Ureter (tissue), 1 donor: ENCODE results near the gene HCCS. TPM values are rescaled to one million over a fixed set of nuclear protein-coding genes. Genes with fewer than 3 reads are reported as not detected.

Experiments used
- DNase-seq: peaks from one replicate; pipeline ENCODE4 v3.0.0-alpha.2; 2020; ENCODE audit warnings: low spot score
- total RNA-seq: library from RNA; stranded (reverse); gene quantifications from one replicate; pipeline ENCODE4 v1.2.4, GENCODE V29; 2023
- donor health status: DM: yes; HTN: yes; CAD: no.

The HCCS gene
- total RNA-seq, result 21.9 TPM

DNA sequence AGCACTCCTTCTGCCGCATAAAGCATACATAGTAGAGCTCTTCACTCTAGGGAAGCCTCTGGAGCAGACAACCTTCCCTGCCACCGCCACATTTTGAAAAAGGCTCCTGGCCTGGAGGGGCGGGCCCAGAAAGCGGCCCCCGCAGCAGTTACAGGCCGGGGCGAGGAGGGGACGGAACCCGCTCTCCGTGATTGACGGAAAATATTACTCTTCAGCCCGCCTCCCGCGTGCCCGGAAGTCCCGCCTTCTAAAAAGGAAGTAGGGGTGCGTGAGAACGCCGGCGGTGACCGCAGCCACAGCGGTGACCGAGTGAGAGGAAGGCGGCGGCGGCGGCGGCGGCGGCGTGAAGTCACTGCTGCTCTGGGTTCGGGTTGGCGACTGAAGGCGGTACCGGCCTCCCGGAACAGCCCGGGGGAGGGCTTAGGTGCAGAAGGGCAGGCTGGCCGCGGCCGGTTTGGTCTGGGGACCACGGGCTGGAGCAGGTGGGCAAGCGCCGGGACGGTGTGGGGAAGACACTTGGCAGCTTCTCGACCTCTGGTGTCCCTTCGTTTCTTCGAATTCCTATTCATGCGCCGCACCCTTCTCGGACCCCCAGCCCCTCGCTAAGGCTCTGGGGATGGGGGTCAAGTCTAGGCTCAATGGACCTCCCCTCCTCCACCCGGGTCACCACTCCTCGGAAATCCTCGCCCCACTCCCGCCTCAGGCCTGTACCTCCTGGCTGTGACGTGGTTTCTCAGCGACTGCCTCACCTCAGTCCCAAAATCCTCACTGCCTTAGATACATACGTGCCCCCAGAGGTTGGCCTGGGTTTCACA, at the start of gene HCCS:
Gene HCCS, plus strand, starts transcription at position 296 of the 815 bp plus-strand sequence. CDS start 729 bp downstream, outside the sequence.
- DNase-seq, result peak; percentile 85

DNA sequence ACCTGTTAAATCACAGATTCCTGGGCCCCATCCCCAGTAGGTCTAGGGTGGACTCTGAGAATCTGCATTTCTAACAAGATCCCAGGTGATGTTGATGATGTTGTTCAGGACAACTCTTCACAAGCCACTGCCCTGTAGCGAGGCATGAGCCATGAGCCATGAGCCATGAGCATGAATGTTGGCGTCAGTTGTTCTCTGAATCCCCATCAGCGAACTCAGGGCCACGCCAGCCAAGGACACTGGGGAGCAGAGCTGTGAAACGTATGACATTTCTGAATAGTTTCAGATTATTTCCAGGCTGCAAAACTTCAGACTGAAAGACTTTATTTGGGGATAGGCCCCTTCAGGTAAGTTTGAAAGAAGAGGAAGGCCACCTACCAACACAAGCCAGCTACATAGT, 46.9 kb upstream of the HCCS start:
- no peak for DNase-seq

DNA sequence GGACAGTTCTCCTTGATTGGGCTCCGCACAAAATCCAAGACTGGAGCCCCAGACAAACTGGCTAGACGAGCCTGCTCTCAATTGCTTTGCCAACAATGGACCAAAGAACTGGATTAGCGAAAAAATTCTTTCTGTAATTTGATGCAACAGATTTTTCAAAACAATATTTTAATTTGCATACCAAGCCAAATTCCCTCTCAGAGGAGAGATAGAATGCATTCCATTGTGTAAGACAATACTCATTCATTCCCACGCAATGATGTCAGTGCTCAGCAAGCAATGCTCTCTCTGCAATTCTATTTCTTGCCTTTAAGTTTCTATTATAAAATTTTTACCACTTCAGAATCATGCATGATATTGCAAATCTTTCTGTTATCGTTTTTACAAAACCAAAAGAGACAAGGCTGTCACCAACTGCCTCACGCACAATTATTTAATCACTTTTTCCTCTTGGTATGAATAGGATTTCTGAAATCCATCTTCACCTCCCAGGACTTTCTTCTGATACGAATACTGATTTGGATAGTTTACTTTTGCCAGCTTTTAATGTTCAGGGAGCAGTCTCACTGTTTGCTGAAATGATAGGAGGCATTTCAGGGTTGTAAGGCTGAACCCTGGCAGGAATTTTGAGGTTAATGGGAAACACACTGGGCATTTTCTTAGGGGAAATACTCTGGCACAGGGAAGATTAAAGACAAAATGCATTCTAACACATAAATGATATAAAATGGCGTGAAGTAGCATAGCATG, 46.1 kb upstream of the HCCS start:
- DNase-seq, result no peak

DNA sequence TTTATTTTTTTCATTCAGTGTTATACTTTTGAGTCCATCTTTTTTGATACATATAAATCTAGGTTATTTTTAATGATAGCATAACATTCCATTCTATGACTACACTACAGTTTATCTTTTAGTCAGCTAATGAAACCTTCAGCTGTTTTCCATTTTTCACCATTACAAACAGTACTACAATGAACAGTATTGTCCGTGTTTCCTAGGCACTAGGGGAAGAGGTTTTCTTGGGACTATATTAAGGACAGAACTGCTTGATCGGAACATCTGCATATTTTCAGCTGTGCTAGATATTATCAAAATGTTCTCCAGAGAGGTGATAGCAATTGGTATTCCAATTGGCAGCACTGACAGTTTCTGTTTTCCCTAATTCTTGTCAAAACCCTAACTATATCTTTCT, 44.3 kb upstream of the HCCS start:
- no peak for DNase-seq

DNA sequence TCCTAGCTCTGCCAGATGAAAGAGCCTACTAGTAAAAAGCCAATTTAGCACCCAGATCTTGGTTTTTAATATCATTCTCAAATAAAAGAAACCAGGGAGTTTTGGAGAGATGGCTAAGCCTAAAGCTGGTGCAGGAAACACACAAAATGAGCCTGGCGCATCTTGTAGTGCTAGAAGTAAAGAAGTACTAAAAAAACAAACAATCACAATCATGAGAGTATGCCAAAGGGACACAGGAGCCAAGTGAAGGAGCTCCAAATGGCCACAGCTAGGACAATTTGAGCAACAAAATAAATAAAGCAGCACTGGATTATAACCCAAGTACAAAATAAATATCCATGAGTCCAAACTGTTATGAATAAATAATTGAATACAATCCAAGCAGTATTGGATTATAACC, 37.8 kb upstream of the HCCS start:
- no peak for DNase-seq

DNA sequence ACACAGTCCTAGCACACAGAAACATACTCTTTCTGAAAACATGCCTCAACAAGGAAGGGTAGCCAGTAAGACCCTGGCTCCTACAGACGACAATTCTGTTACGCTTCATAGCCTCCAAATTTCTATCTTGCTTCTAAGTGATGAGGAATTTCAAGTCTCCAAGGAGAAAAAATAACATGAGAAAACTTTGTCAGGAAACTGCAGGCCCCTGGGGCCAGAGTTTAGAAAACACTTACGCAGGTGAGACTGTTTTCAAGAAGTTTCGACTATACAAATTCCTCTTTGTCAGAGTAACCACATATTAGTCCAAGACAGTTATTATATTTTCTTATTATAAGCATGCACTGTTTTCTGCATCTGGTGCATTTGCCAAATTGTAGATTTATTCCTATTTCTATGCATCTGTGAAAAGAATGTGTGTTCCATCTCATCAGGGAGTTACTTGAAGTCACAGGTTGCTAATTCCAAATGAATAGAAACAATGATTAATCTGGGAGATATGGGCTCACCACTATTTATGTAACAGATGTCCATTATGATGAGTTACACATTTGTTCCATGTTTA, 30.3 kb upstream of the HCCS start:
- no peak for DNase-seq

DNA sequence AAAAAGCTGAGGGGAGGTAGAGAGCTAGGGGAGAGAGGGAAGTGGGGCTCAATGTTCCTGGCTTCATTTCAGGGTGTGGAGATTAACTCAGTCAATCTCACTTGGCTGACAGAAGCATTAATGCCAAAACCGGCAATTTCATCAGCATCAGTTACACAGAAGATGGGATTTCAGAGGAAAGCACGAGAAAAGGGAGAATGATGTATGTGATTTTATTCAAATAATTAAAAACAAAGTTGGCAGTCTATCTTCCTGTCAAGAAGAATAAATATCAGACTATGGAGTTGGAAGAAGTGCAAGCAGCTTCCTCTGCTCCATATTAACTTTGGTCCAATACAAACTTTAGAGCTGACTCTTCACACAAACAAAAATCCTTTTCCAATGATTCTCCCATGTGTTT, 29.6 kb upstream of the HCCS start:
- no peak for DNase-seq

DNA sequence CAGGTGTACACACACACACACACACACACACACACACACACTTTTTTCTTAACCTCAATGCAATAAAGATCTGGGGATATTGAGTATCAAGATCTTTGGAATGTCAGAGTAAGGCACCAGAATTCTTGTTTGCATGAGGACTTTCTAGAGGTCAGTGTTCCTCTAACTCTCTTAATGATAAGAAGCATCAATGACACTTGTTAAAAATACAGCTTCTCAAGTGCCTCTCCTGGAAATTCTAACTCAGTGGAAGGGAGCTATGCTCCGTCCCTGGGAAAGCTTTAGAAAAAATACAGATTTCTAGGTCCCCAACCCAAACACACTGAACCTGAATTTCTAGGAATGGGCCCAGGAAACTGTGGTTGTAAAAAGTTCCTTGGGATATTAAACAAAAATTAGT, 25.8 kb upstream of the HCCS start:
- DNase-seq, result no peak

DNA sequence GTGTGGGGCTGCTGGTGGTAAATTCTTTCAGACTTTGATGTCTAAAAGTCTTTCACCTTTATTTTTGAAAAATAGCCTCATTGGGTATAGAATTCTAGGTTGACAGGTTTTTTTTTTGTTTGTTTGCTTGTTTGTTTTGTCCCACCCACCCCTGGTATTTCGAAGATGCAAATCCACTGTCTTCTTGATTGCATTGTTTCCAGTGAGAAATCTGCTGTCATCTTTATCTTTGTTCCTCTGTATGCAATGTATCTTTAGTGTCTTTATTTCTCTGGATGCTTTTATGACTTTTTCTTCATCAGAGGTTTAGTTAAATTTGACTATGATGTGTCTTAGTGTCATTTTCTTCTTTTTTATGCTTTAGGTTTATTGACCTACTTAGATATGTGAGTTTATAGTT, 21.3 kb upstream of the HCCS start:
- DNase-seq, result no peak

DNA sequence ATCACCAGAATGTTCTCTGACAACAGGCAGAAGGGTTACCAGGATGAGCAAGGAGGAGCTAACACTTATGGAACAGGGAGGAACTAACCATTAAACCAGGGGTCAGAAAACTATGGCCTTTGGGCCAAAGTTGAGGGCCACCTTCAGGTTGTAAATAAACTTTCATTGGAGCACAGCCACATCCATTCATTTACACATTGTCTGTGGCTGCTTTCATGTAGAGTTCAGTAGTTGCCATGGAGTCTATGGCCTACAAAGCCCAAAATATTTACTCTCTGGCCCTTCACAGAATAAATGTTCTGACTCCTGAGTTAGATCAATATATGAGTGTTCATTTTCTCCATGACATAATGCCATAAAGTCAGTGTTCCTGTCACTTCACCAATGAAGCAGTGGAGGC, 13.2 kb upstream of the HCCS start:
- no peak for DNase-seq

DNA sequence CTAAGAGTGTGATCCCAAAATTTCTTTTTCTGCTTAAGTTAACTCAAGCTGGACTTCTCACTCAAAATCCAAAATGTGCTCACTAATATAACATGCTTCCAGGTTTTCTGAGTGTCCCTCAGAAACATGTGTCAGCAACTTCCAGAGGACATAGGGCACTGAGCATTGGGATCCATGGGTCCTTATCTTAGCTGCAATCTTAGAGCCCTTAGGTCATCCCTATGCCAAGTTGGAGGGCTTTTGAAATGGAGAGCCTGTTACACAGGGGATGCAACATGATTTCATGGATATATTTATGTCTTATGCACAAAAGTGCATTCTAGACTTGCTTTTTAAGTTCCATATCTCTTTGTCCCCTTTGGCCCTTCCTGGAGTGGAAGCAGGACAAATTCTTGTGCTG, 11.7 kb upstream of the HCCS start:
- no peak for DNase-seq

DNA sequence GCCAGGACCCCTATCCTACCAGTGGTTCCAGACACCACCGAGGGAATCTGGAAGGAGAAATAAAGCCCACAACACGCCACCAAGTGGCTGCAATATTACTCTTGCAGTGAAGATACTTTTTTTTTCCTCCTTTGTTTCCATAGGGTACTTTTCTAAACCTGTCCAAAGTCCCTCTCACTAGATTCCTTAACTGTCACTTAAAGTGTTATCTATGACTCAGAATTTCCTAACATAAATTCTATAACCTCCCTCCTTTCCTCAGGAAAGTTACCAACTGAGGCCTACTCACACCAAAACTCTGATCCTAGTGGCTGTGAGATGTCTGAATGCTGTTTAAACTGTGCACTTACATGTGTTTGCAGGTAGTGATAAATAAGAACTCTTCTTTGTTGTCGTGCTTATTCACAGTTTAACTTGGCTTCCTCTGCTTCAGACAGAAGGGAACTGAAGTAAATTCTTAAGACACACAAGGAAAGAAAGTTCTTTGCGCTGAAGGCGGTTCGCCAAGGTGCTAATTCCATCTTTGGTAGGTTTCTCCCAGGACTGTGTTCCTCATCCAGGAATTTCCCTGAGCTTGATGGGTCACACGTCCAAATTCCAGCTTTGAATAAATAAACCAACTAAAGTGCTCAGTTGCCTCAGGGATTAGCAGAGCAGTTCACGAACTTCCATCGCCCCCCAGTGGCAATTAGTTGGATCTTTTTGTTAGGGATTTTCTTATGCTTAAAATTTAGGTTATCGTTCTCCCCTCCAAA, 10.7 kb upstream of the HCCS start:
- peak; percentile 52 for DNase-seq

DNA sequence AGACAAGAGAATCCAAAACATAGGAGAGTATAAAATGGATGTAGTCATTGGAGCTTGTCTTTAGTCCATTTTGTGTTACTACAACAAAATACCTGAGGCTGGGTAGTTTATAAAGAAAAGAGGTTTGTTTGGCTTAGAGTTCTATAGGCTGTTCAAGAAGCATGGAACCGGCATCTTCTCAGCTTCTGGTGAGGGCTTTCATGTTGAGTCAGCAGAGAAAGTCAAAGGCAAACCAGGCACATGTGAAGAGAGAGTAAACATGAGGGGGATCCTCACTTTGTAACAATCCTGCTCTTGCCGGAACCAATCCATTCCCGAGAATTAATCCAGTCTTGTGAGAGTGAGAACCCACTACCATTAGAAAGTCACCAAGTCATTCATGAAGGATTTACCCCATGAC, 8.1 kb upstream of the HCCS start:
- DNase-seq, result no peak

DNA sequence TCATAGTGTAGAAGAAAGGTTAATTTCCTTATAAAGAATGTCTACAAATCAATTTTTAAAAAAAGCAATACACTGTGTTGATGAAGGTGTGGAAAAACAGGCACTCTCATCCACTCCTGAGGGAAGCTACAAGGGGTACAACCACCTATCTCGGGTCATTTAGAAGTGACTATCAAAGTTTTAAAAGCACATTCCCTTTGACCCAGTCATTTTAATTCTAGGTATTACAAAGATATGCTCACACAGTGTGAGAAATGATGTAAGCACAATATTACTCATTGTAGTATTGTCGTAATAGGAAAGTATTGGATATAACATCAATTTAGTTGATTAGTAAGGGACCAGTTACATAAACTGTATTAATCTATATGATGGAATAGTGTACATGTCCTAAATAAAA, 7.4 kb upstream of the HCCS start:
- no peak for DNase-seq

DNA sequence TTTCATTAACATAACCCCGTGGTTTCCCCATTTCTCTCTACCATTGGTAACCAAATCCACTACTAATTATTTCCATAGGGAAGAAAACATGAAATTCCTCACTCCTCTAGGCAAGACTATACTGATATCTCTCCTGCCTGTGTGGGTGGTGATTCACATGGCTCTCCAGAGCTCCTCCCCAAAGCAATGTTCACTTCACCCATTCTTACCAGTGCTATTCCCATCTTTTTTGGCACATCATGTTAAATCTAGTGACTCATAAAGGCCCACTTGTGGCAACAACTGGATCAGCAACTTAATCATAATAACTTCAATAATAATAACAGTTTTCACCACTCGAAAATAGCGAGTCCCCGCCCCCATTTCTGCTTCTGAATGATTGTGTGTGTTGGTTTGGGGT, 6.1 kb upstream of the HCCS start:
- DNase-seq, result no peak

DNA sequence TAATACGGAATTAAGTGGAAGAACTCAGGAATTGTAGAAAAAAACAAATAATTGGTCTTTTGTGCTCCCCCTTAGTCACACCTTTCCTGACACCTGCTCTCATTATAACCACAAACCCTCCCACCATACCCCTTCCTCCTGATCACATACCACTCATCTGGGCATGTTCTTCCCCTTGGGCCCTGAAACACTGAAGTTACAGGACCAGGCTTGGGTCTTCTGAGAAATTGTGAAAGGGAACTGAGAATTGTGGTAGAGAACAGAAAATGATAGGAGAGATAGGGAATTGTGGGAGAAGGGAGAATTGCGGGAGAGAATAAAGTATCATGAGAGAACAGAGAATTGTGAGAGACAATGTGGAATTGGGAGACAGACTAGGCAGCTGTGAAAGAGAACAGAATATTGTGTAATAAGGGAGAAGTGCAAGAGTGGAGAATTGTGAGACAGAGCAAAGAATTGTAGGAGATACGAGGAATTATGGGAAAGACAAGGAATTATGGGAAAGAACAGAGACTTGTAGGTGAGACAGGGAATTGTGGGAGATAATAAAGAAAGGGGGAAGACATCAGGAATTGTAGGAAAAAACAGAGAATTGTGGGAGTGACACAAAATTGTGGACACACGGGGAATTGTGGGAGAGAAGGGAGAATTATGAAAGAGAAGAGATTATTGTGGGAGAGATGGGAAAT, 2.7 kb upstream of the HCCS start:
- DNase-seq, result no peak

DNA sequence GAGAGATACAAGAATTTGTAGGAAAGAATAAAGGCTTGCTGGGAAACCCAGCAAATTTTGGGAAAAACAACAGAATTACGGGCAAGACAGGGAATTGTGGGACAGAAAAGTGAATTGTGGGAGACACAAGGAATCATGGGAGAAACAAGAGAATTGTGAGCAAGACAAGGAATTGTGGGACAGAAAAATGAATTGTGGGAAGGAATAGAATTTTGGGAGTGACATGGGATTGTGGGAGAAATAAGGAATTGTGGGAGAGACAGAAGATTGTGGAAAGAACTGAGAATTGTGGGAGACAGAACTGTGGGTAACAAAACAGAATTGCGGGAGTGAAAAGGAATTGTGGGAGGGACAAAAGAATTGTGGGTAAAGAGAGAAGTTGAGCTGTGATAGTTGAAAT, 1.2 kb upstream of the HCCS start:
- no peak for DNase-seq

DNA sequence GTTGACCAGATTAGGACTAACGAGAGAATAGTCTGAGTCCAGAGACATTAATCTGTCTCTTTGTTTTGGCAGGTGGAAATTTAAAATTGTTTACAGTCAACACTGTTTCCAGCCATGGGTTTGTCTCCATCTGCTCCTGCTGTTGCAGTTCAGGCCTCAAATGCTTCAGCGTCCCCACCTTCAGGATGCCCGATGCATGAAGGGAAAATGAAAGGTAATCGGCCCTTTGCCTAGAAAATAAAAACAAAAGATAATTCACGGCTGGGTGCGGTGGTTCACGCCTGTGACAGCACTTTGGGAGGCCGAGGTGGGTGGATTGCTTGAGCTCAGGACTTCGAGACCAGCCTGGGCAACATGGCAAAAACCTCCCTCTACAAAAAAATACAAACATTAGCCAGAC, 815 bp downstream of the HCCS start:
- DNase-seq, result no peak

DNA sequence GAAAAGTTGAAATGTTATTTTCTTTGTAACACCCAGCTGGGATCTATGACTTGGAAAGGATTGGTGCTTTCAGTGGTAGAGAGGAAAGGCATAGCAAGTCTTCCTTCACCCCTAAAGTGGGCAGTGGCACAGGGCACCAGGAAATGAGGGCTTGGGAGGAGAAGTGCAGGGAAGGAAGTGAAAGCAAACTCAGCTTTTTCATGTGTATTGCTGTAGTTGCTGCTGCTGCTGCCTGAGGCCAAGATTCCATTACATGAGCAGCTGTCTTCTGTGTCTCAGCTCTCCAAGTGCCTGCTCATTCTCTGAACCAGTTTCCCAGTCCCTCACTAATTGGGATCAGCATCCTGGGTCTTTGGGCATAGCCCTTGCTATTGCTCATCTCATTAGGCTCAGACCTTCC, 2.6 kb downstream of the HCCS start:
- DNase-seq, result no peak

DNA sequence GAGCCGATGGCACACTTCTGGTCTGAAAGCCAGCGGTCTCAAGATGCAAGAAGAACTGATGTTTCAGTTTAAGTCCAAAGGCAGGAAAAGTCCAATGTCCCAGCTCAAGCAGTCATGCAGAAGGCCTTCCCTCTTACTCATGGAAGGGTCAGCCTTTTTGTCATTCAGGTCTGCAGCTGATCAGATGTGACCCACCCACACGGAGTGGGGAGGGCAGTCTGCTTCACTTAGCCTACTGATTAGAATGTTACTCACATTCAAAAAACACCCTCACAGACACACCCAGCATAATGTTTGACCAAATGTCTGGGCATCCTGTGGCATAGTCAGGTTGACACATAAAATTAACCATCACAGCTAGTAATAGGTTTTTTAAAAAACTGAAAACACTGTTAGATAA, 6.6 kb downstream of the HCCS start:
- DNase-seq, result no peak

DNA sequence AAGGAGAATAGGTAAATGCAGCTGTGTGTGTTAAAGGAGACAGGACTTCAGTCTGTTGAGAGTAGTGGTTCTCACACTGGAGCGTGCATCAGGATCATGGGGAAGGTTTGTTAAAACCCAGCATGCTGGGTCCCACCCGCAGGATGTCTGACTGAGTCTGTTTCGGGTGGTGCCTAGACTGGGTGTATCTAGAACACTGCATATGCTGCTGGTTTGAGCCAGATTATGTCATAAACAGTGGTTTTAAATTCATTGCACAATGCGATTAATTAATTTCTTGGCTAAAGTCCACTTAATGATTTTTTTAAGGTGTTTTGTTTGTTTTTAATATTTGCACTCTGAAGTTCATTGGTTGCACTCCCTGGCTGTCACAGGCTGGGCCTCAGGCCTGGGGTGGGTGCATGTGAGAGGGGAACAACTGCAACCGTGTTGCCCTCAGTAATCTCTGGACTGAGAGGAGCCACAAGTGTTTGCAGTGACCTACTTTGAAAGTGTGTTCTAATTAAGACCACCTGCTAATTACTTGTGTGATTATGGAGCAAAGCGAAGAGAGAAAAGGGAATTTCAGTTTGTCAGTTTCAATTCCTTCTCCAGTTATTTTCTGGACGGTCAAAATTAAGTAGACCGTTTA, 8.3 kb downstream of the HCCS start:
- no peak for DNase-seq
